ENCODE measurements around the gene COL3A1.

COL3A1 gene

GRCh38 chr2:188975497-188976102, 1.4 kb downstream of the COL3A1 start:
- H3K27me3 ChIP-seq (ENCODE audit: insufficient read depth, low read length): no peaks in the 10 kb centered on the region
- H3K4me3 ChIP-seq (ENCODE audit: low read depth, low read length): peak overlapping the region; percentile 94
- peak overlapping the region; percentile 94 for H3K27ac ChIP-seq (ENCODE audit: low read depth, low read length)
- H2AFZ ChIP-seq (ENCODE audit: low read length, unreplicated experiment): no peak overlapping the region
- H3K4me1 ChIP-seq (ENCODE audit: control insufficient read depth, insufficient read depth, low read length, unreplicated experiment): peaks cover 30% of the 10 kb centered on the region
- H3K36me3 ChIP-seq (ENCODE audit: insufficient read depth, low read length): no peaks in the 10 kb centered on the region
- peaks cover 67% of the 10 kb centered on the region for H3K79me2 ChIP-seq (ENCODE audit: control insufficient read depth, insufficient read depth, low read length, unreplicated experiment)

GRCh38 chr2:188976545-188977268, 2.5 kb downstream of the COL3A1 start:
- Histone ChIP-seq H3K27ac (ENCODE audit: low read depth, low read length) (peak overlapping the region; percentile 94), H3K27me3 (ENCODE audit: insufficient read depth, low read length) (no peaks in the 10 kb centered on the region), H3K4me3 (ENCODE audit: low read depth, low read length) (peak overlapping the region; percentile 94), H3K4me1 (ENCODE audit: control insufficient read depth, insufficient read depth, low read length, unreplicated experiment) (peaks cover 22% of the 10 kb centered on the region), H3K36me3 (ENCODE audit: insufficient read depth, low read length) (no peaks in the 10 kb centered on the region), H3K79me2 (ENCODE audit: control insufficient read depth, insufficient read depth, low read length, unreplicated experiment) (peaks cover 76% of the 10 kb centered on the region), H2AFZ (ENCODE audit: low read length, unreplicated experiment) (peak overlapping the region; percentile 9)

- H3K79me2 ChIP-seq (ENCODE audit: control insufficient read depth, insufficient read depth, low read length, unreplicated experiment): peaks cover 81% of the 10 kb centered on the region
- H3K4me1 ChIP-seq (ENCODE audit: control insufficient read depth, insufficient read depth, low read length, unreplicated experiment): peaks cover 23% of the 10 kb centered on the region
- peak overlapping the region; percentile 9 for H2AFZ ChIP-seq (ENCODE audit: low read length, unreplicated experiment)
- H3K27ac ChIP-seq (ENCODE audit: low read depth, low read length): peak overlapping the region; percentile 94
- no peaks in the 10 kb centered on the region for H3K27me3 ChIP-seq (ENCODE audit: insufficient read depth, low read length)
- no peaks in the 10 kb centered on the region for H3K36me3 ChIP-seq (ENCODE audit: insufficient read depth, low read length)
- peak overlapping the region; percentile 94 for H3K4me3 ChIP-seq (ENCODE audit: low read depth, low read length)
Measured at GRCh38 chr2:188977317-188977716, 3.1 kb downstream of the COL3A1 start.

- Histone ChIP-seq H3K4me1 (ENCODE audit: control insufficient read depth, insufficient read depth, low read length, unreplicated experiment) (peaks cover 31% of the 10 kb centered on the region), H3K79me2 (ENCODE audit: control insufficient read depth, insufficient read depth, low read length, unreplicated experiment) (peaks cover 89% of the 10 kb centered on the region), H3K36me3 (ENCODE audit: insufficient read depth, low read length) (no peaks in the 10 kb centered on the region), H2AFZ (ENCODE audit: low read length, unreplicated experiment) (no peak overlapping the region), H3K4me3 (ENCODE audit: low read depth, low read length) (peak overlapping the region; percentile 94), H3K27me3 (ENCODE audit: insufficient read depth, low read length) (no peaks in the 10 kb centered on the region), H3K27ac (ENCODE audit: low read depth, low read length) (peak overlapping the region; percentile 94)
Measured at GRCh38 chr2:188978291-188979081, 4.3 kb downstream of the COL3A1 start.

GRCh38 chr2:188979187-188980114, 5.3 kb downstream of the COL3A1 start:
- peak overlapping the region; percentile 94 for H3K4me3 ChIP-seq (ENCODE audit: low read depth, low read length)
- peak overlapping the region; percentile 94 for H3K27ac ChIP-seq (ENCODE audit: low read depth, low read length)
- H3K36me3 ChIP-seq (ENCODE audit: insufficient read depth, low read length): no peaks in the 10 kb centered on the region
- H3K27me3 ChIP-seq (ENCODE audit: insufficient read depth, low read length): no peaks in the 10 kb centered on the region
- peaks cover 40% of the 10 kb centered on the region for H3K4me1 ChIP-seq (ENCODE audit: control insufficient read depth, insufficient read depth, low read length, unreplicated experiment)
- H2AFZ ChIP-seq (ENCODE audit: low read length, unreplicated experiment): no peak overlapping the region
- peaks cover 81% of the 10 kb centered on the region for H3K79me2 ChIP-seq (ENCODE audit: control insufficient read depth, insufficient read depth, low read length, unreplicated experiment)

GRCh38 chr2:188983427-188984064, 9.4 kb downstream of the COL3A1 start:
- no peak overlapping the region for H2AFZ ChIP-seq (ENCODE audit: low read length, unreplicated experiment)
- peaks cover 29% of the 10 kb centered on the region for H3K36me3 ChIP-seq (ENCODE audit: insufficient read depth, low read length)

GRCh38 chr2:188984065-188984491, 9.9 kb downstream of the COL3A1 start:
- peaks cover 54% of the 10 kb centered on the region for H3K4me1 ChIP-seq (ENCODE audit: control insufficient read depth, insufficient read depth, low read length, unreplicated experiment)
- H3K27me3 ChIP-seq (ENCODE audit: insufficient read depth, low read length): no peaks in the 10 kb centered on the region
- H2AFZ ChIP-seq (ENCODE audit: low read length, unreplicated experiment): no peak overlapping the region
- peak overlapping the region; percentile 14 for H3K4me3 ChIP-seq (ENCODE audit: low read depth, low read length)
- H3K27ac ChIP-seq (ENCODE audit: low read depth, low read length): peak overlapping the region; percentile 95
- peaks cover 53% of the 10 kb centered on the region for H3K79me2 ChIP-seq (ENCODE audit: control insufficient read depth, insufficient read depth, low read length, unreplicated experiment)
- H3K36me3 ChIP-seq (ENCODE audit: insufficient read depth, low read length): peaks cover 31% of the 10 kb centered on the region

More at GRCh38 chr2:188983427-188984064, 9.4 kb downstream of the COL3A1 start:
- H3K4me1 ChIP-seq (ENCODE audit: control insufficient read depth, insufficient read depth, low read length, unreplicated experiment): peaks cover 55% of the 10 kb centered on the region
- H3K4me3 ChIP-seq (ENCODE audit: low read depth, low read length): peak overlapping the region; percentile 66
- peaks cover 58% of the 10 kb centered on the region for H3K79me2 ChIP-seq (ENCODE audit: control insufficient read depth, insufficient read depth, low read length, unreplicated experiment)
- no peaks in the 10 kb centered on the region for H3K27me3 ChIP-seq (ENCODE audit: insufficient read depth, low read length)
- peak overlapping the region; percentile 95 for H3K27ac ChIP-seq (ENCODE audit: low read depth, low read length)

GRCh38 chr2:188984680-188985079, 10.5 kb downstream of the COL3A1 start:
- Histone ChIP-seq H3K79me2 (ENCODE audit: control insufficient read depth, insufficient read depth, low read length, unreplicated experiment) (peaks cover 47% of the 10 kb centered on the region), H3K4me3 (ENCODE audit: low read depth, low read length) (peak overlapping the region; percentile 46), H3K4me1 (ENCODE audit: control insufficient read depth, insufficient read depth, low read length, unreplicated experiment) (peaks cover 50% of the 10 kb centered on the region), H3K27me3 (ENCODE audit: insufficient read depth, low read length) (no peaks in the 10 kb centered on the region), H3K27ac (ENCODE audit: low read depth, low read length) (peak overlapping the region; percentile 95), H3K36me3 (ENCODE audit: insufficient read depth, low read length) (peaks cover 37% of the 10 kb centered on the region), H2AFZ (ENCODE audit: low read length, unreplicated experiment) (no peak overlapping the region)

GRCh38 chr2:188986839-188987238, 12.7 kb downstream of the COL3A1 start:
- H3K27me3 ChIP-seq (ENCODE audit: insufficient read depth, low read length): no peaks in the 10 kb centered on the region
- H2AFZ ChIP-seq (ENCODE audit: low read length, unreplicated experiment): no peak overlapping the region
- peaks cover 45% of the 10 kb centered on the region for H3K4me1 ChIP-seq (ENCODE audit: control insufficient read depth, insufficient read depth, low read length, unreplicated experiment)
- H3K79me2 ChIP-seq (ENCODE audit: control insufficient read depth, insufficient read depth, low read length, unreplicated experiment): peaks cover 33% of the 10 kb centered on the region
- peaks cover 57% of the 10 kb centered on the region for H3K36me3 ChIP-seq (ENCODE audit: insufficient read depth, low read length)
- H3K4me3 ChIP-seq (ENCODE audit: low read depth, low read length): peak overlapping the region; percentile 8; the same call in 1 of the 2 replicates
- H3K27ac ChIP-seq (ENCODE audit: low read depth, low read length): peak overlapping the region; percentile 95
